HL-60/S4 treated with retinoic acid at 250 ng/mL for 4 days and 3 days (cell line): Measurements from ENCODE around the gene TEX22.

Source experiments
- in situ Hi-C: fragments of 300-500 bp; cut with MboI; formaldehyde crosslinking; loops from 2 replicates; pipeline ENCODE4 v1.7.0; 2022; ENCODE audit warnings: low sequenced_read_pairs

Gene TEX22

GRCh38 chr14:105382343-105383082 is 15.8 kb upstream of the TEX22 start:
- in situ Hi-C loops = no loop called here

- in situ Hi-C loops = no loop called here
Observed at GRCh38 chr14:105383083-105383730, 15.1 kb upstream of the TEX22 start.

DNA sequence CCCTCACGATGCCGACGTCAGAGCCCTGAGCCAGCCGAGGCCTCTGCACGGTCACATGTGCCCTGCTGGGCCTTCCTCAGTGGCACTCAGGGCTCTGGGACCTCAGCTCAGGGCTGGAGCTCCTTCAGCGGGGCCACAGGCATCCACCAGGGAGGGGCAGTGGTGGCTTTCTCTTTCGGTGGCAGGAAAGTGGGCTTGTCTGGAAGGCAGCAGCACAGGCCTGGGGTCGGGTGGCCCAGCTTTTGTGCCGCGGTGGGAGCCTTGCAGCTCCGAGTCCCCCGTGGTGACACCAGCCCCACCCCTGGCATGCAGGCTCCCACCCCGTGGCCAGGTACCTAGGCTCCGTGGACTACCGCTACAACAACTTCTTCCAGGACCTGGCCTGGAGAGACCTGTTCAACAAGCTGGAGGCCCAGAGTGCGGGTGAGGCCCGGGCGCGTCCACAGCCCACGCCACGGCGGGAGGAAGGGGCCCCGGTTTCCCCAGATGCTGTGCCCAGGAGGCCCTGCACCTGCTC is 14.2 kb upstream of the TEX22 start:
- in situ Hi-C loops = no loop called here

DNA sequence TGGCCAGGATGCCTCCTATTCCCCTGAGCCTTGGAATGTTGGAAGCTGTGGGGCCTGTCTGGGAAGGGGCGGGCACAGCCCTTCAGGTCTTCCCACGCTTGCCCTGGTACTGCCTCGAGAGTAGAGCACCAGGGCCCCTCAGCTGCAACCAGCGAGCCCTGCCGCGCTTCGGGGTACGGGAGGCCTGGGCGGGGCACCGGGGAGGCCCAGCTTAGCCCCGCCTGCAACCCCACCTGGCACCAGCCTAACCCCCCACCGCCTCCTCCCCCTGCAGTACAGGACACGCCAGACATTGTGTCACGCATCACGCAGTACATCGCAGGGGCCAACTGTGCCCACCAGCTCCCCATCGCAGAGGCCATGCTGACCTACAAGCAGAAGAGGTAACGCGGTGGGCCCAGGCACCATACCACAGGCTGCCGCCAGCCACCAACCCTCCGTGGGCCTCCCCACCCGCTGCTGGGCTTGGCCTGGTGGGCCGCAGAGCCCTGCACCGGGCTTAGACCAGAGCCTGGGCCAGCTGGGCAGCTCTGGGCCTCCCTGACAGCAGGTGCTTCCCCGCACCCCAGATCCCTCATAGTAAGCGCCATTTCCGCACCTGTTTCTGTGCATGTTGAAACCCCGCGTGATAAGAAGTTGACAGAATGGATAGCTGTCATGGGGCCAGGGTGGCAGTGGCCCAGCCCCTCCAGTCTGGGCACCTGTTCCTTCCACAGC is 13.6 kb upstream of the TEX22 start:
- in situ Hi-C loops = no loop called here

DNA sequence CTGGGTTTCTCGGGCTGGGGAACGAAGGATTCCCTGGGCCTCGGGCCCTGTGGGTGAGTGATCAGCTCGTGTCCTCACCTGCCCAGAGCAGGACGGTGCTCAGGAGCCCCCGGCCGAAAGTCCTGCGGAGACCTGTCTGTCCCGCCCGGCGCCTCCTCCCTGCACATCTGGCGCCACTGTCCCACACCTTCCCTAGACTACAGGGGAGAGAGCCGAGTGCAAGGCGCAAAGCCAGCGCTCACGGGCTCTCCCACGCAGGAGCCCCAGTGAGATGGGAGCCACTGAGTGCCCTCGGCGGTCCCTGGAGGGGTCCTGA is 13.1 kb upstream of the TEX22 start:
- in situ Hi-C loops = no loop called here

- in situ Hi-C loops = no loop called here
Observed at GRCh38 chr14:105385698-105386365, 12.5 kb upstream of the TEX22 start.

GRCh38 chr14:105386581-105387529 is 11.5 kb upstream of the TEX22 start:
- in situ Hi-C loops = no loop called here

GRCh38 chr14:105387530-105387922 is 10.8 kb upstream of the TEX22 start:
- in situ Hi-C loops = no loop called here

GRCh38 chr14:105388110-105388951 is 10.0 kb upstream of the TEX22 start:
- in situ Hi-C loops = no loop called here

DNA sequence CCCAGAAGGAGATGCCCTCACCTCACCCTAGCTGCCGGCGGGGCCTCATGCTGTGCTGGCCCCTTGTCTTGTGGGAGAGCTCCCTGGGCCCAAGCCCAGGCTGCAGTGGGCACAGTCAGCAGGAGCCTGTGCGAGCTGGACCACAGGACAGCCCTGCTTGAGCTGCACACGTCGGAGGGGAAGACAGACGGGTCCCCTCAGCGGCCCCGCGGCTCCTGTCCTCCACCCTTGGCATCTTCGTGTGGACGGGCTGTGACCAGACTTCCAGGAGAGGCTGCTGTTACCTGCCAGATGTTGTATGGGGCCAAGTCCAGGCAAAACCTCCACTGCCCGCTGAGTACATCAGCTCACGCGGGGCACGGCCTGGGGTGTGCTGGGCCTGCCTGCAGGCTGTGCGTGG is 9.4 kb upstream of the TEX22 start:
- in situ Hi-C loops = no loop called here

DNA sequence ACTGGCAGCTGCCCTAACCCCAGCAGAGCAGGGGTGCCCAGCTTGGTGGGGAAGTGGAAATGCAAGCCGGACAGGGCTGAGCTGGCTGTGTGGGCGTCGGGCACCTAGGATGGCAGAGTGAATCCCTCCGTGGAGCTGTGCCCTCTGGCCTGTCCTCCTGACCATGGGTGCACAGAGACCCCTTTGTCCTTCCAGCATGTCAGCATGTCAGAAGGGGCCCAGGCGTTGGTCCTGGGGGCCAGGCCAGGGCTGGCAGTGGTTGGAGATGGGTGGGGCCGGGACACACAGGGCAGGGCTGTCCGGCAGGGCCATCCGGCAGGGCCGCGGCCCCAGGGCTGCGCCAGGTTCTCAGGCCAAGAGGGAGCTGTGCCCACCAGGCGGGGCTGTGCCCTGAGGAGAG is 8.8 kb upstream of the TEX22 start:
- in situ Hi-C loops = no loop called here

DNA sequence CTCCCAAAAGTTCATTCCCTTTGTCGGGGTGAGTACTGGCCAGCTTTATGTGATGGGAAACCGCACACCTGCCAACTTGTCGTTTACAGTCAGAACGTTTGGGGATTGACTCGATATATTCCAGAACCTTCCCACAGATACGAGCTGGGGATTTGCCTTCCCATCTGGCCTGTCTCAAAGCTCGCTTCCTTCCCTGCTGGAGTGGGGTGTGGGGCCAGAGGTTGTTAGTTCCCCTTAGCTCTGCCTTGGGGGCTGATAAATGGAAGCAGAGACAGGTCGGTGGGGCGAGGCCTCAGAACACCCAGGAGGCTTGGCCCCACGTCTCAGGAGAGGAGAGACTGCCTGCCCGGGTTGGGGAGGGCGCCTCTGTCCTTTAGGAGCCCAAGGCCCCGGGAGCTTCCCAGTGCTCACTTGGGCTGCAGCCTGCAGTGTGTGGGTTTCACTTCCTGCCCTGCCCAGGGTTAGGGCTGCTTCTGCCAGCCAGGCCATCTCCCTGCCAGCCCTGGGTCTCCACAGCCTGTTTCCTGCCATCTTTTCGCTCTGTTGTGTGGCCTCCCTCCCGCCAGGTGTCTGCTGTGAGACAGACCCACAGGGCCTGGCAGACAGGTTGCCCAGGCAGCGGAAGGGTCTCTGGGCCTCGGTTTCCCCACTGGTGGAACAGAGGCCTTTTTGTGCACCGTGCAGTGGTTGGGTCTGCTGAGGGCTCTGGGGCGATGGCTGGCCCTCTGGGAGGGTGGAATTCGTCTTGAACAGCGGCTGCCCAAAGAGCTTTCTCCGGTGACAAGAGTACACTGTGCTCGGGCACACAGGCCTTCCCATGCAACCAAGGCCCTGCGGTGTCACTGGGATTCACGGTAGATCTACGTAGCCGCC is 8.1 kb upstream of the TEX22 start:
- in situ Hi-C loops = no loop called here

DNA sequence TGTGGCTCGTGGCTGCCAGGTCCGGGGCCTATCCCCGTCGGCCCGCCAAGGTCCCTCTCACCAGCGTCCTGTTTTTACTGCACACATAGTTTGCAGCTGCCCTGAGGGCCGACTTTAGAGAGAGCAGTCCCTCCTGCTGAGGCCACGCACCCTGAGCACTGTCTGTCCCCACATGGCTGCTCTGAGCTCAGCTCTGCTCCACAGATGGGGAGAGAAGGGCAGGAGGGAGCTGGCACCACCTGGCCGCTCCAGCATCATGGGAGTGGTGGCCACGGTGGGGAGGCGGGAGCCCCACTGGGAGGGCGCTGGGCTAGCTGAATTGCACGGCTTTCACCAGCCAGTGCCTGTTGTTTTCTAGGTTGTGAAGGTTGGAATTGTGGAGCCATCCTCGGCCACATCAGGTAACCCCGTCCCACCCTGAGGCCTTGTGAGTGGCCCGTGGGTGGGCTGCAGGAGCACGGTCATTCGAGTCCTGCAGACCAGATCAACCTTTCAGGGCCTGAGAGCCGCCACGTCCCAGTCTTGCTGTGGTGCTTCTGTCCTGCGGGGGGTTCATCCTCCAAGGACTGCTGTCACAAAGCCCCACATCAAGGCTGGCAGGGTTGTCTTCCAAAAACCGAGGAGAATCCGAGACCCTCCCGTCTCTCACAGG is 7.4 kb upstream of the TEX22 start:
- in situ Hi-C loops = no loop called here

- in situ Hi-C loops = no loop called here
Observed at GRCh38 chr14:105391541-105391940, 6.8 kb upstream of the TEX22 start.

GRCh38 chr14:105392131-105393090 is 5.9 kb upstream of the TEX22 start:
- in situ Hi-C loops = no loop called here

DNA sequence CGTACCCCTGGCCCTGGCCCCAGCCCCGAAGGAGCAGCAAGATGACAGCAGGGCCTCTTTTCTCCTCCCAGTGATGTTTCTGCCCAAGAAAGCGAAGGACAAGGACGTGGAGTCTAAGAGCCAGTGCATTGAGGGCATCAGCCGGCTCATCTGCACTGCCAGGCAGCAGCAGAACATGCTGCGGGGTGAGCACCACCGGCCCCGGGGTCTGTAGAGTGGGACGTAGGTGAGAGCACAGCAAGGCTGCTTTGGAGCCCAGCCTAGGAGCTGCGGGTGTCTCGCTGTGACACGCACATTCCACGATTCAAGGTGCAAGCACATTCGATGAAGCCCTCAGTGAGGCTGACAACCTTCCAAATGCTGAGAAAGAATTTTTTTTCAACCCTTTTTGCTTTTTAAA is 5.2 kb upstream of the TEX22 start:
- in situ Hi-C loops = no loop called here
